ENCODE data around the gene ANKRD39.

The ANKRD39 gene

GRCh38 chr2:96853321-96853720 is 4.5 kb downstream of the ANKRD39 start:
- DNase-seq (ENCODE audit: low read depth) = no peak

DNA sequence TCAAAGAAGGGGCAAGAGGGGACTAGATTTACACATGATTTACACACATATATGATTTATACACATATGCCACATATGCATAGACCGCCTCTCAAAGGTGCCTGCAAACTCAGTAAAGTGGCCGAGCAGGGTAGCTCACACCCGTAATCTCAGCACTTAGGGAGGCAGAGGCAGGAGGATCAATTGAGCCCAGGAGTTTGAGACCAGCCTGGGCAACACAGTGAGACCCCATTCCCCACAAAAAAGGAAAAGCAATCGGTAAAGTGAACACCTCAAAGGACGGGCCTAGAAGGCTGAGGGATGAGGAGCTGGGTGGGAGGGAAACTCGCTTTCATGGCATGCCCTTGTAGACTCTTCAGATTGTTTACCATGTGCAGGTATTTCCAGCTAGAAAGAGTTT is 5.1 kb downstream of the ANKRD39 start:
- no peak for DNase-seq (ENCODE audit: low read depth)

GRCh38 chr2:96848264-96848663 is 9.6 kb downstream of the ANKRD39 start:
- DNase-seq (ENCODE audit: low read depth) = no peak

DNA sequence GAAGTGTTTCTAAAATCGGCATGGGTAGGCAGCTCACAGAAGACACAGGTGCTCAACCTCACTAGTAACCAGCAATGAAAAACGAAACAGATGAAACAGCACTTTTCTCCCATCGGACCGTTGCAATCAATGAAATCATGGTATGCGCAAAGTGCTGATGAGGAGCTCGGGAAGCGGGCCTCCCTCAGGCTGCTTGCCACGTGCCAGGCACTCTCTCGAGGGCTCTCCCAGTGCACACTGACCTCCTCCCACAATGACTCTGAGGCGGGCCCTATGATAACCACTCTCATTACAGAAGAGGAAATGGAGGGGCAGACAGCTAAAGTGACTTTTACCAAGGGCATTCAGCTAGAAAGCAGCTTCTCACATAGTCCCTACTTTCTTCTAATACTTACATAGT is 10.2 kb downstream of the ANKRD39 start:
- no peak for DNase-seq (ENCODE audit: low read depth)

GRCh38 chr2:96846825-96847224 is 11.0 kb downstream of the ANKRD39 start:
- no peak for DNase-seq (ENCODE audit: low read depth)

- no peak for DNase-seq (ENCODE audit: low read depth)
Measured at GRCh38 chr2:96844405-96844808, 13.4 kb downstream of the ANKRD39 start.

GRCh38 chr2:96843538-96844268 is 14.1 kb downstream of the ANKRD39 start, which contains the start of gene ANKRD23:
Gene ANKRD23 (minus strand): TSS chr2:96844021. CDS start chr2:96843992, 29 bp downstream.
- DNase-seq (ENCODE audit: low read depth) = no peak

- DNase-seq (ENCODE audit: low read depth) = no peak
Measured at GRCh38 chr2:96842600-96842999, 15.2 kb downstream of the ANKRD39 start.

- no peak for DNase-seq (ENCODE audit: low read depth)
Measured at GRCh38 chr2:96841701-96842495, 15.9 kb downstream of the ANKRD39 start.

DNA sequence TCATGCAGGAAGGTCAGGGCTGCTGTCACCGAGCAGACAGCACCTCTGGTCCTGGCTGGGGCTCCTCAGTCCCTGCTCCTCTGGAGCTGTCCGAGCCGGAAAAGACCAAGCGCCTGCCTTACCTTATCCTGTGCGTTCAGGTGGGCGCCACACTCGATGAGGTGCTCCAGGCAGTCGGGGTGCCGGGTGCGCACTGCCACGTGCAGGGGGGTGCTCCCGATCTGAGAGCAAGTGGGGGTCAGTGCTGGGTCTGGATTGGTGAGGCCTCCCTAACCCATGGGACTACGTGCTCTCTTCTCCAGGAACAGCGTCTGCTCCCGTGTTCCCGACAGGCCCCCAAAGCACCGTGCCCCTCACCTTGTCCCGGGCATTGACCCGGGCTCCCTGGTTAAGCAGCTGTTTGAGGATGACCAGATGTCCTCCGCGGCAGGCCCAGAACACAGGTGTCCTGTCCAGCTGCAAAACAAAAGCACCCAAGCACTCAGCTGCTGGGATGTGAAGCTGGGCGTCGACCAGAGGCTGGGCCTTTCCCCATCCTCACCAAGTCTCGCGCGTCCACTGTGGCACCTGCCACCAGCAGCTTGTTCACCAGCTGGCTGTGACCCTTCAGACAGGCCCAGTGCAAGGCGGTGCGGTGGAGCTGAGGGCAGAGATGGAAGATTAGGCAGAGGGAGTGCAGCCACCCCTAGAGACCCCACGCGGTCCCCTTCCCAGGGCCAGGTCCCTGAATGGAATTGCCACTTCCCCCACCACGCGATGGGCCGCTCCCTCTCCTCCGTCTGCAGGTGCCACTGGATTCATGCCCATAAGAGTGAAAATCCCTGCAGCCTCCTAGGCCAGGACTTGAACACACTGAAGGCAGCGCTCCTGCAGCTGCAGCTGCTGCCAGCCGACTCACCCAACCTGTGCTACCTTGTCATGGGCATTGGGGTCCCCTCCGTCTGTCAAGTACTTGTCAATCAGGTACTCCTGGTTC is 17.7 kb downstream of the ANKRD39 start:
- DNase-seq (ENCODE audit: low read depth) = no peak

DNA sequence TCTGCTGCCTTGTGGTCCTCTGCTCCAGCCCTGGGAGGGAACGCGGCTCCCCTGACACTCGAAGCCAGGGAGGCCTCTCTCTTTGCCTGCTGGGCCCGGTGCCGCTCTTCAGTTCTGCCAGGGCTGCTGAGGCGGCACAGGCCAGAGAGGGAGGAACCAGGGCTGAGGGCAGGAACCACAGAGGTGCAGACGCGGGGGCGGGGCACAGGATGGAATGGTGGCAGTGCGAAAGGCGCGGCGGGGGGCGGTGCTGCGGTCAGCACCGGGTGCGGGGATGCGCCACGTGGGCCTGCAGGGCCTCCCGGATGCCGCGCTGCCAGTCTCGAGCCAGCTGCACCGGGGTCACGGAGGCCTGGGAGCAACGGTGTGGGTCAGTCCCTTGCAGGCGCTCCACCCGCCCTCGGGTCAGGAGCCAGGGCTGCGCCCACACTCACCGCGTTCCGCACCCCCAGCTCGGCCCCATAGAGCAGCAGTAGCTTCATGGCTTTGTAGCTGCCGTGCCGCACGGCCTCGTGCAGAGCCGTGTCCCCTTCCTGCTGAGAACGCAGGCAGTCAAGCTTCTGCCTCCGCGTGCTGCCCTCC is 18.4 kb downstream of the ANKRD39 start:
- peak; percentile 66 for DNase-seq (ENCODE audit: low read depth)

GRCh38 chr2:96838345-96839292 is 19.2 kb downstream of the ANKRD39 start:
- DNase-seq (ENCODE audit: low read depth) = no peak

GRCh38 chr2:96837575-96837974 is 20.2 kb downstream of the ANKRD39 start:
- DNase-seq (ENCODE audit: low read depth) = no peak

- no peak for DNase-seq (ENCODE audit: low read depth)
Measured at GRCh38 chr2:96835830-96836229, 22.0 kb downstream of the ANKRD39 start.

DNA sequence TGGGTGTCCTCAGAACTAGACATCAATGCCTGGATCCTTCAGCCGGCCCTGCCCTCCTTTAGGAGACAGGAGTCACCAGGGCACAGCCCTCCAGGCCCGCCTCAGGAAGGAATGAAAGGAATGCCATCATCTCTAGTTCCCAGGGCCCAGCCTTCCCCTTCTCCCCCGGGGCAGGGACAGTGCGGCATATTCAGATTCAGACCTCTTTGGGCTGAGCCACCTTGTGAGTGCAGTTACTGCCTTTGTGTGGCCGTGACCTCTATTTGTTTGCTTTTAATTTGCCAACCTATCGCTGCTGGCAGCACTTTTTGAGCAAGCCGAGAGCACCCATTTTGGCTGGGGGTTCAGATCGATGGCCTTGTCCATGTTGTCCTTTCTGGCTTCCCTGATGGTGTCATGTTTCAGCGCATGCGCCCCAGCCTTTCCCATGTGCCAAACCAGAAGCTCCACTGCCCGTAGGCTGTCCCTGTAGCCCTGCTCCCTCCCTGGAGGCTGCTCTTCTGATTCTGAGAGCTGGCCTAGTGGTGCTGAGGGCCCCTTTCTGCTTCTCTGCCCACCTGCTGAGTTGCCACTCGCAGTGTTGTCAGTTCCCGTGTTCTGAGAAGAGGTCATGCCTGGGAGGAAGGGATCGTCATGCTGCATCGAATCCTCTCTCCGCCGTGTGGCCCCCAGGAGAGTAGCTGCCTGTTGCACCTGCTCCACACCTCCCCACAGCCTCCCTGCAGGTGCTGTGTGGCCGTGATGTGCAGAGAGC is 24.9 kb downstream of the ANKRD39 start:
- DNase-seq (ENCODE audit: low read depth) = no peak

DNA sequence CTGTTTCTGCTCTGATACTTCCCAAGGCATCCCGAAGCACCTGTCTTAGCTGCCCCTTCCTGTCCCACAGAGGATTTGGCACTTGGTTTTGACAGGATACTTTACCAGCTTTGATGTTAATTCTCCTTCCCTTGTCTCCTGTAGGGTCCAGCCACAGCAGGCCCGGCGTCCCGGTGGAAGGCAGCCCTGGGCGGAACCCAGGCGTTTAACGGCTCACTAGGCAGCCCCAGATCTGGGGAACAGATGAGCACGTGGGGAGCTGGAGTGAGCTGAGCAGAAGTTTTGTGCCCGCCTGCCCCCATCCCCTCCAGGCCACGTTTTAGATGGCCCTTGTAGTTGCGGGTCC is 25.4 kb downstream of the ANKRD39 start:
- no peak for DNase-seq (ENCODE audit: low read depth)

- DNase-seq (ENCODE audit: low read depth) = no peak
Measured at GRCh38 chr2:96831679-96832078, 26.1 kb downstream of the ANKRD39 start.

DNA sequence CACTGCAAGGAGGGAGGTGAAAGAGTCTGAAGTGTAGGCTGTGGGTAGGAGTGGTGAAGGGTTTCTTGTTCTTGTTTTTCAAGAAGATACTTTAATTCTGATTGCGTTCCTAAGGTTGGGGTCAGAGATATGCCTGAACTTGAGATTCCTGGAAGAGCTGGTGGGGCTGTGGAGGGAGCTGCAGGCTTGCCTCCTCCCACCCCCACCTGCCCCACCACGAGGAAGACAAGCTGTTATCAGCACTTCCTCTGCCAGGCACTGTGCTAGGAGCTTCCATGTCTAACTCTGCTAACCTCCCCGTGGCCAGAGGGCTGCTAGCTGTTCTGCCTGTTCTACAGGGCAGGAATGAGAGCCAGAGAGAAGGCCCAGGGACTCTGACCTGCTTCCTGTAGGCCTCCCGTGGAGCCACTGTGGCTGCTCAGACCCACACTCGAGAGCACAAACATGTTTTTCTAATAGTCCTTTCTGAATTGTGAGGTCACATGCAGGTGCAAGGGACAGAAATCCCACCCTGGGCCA is 27.7 kb downstream of the ANKRD39 start:
- no peak for DNase-seq (ENCODE audit: low read depth)

GRCh38 chr2:96828874-96829273 is 28.9 kb downstream of the ANKRD39 start:
- no peak for DNase-seq (ENCODE audit: low read depth)

- DNase-seq (ENCODE audit: low read depth) = no peak
Measured at GRCh38 chr2:96828436-96828835, 29.4 kb downstream of the ANKRD39 start.
